ENCODE data around the gene REXO5. TPM values are rescaled to one million over a fixed set of nuclear protein-coding genes. Genes with fewer than 3 reads are reported as not detected.

REXO5 gene
- total and polyA plus RNA-seq, 10 of the 15 experiments (the other 5 are each of a cell fraction or from before 2014, with no cell fraction given), result 3.8 to 15.5 (median 10.1) TPM

DNA sequence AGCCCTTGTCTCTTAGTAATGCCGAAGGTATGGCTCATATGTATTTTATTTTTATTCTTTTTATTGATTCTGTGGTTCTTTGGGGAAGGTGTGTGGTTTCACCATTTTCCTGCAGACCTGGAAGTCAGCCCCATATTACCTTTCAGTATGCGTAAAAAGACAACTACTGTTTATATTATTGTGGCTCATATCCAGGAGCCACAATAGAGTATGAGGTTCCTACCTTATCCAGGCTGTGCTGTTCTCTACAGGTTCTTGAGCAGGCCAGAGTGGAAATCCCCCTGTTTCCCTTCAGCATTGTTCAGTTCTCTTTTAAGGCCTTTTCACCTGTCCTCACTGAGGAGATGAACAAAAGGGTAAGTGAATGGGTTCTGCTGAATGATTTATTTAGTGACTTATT is 33.2 kb downstream of the REXO5 start (continued):
- TF ChIP-seq, protein P1, sequence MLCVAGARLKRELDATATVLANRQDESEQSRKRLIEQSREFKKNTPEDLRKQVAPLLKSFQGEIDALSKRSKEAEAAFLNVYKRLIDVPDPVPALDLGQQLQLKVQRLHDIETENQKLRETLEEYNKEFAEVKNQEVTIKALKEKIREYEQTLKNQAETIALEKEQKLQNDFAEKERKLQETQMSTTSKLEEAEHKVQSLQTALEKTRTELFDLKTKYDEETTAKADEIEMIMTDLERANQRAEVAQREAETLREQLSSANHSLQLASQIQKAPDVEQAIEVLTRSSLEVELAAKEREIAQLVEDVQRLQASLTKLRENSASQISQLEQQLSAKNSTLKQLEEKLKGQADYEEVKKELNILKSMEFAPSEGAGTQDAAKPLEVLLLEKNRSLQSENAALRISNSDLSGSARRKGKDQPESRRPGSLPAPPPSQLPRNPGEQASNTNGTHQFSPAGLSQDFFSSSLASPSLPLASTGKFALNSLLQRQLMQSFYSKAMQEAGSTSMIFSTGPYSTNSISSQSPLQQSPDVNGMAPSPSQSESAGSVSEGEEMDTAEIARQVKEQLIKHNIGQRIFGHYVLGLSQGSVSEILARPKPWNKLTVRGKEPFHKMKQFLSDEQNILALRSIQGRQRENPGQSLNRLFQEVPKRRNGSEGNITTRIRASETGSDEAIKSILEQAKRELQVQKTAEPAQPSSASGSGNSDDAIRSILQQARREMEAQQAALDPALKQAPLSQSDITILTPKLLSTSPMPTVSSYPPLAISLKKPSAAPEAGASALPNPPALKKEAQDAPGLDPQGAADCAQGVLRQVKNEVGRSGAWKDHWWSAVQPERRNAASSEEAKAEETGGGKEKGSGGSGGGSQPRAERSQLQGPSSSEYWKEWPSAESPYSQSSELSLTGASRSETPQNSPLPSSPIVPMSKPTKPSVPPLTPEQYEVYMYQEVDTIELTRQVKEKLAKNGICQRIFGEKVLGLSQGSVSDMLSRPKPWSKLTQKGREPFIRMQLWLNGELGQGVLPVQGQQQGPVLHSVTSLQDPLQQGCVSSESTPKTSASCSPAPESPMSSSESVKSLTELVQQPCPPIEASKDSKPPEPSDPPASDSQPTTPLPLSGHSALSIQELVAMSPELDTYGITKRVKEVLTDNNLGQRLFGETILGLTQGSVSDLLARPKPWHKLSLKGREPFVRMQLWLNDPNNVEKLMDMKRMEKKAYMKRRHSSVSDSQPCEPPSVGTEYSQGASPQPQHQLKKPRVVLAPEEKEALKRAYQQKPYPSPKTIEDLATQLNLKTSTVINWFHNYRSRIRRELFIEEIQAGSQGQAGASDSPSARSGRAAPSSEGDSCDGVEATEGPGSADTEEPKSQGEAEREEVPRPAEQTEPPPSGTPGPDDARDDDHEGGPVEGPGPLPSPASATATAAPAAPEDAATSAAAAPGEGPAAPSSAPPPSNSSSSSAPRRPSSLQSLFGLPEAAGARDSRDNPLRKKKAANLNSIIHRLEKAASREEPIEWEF (IDR thresholded peaks at IDR 0.05; ENCODE audit: insufficient replicate concordance, low read depth, low read length), result no peak
- TF ChIP-seq RELB (IDR thresholded peaks at IDR 0.05; ENCODE audit: low read depth), result no peak
- no peak for TF ChIP-seq PML (IDR thresholded peaks at IDR 0.05; ENCODE audit: low read length)
- no peak for TF ChIP-seq ZNF24 (IDR thresholded peaks at IDR 0.05)
- no peak for TF ChIP-seq FOXM1 (IDR thresholded peaks at IDR 0.05; ENCODE audit: low read depth, low read length)
- TF ChIP-seq RAD21 (IDR thresholded peaks at IDR 0.05; ENCODE audit: insufficient read depth, low read depth, low read length), result no peak
- no peak for TF ChIP-seq HSF1 (IDR thresholded peaks at IDR 0.05; ENCODE audit: low read depth, low read length)
- TF ChIP-seq TCF7 (IDR thresholded peaks at IDR 0.05; ENCODE audit: borderline replicate concordance), result no peak
- no peak for TF ChIP-seq SKIL (IDR thresholded peaks at IDR 0.05; ENCODE audit: low read depth, poor library complexity, severe bottlenecking)
